Stimulated activated CD4-positive, alpha-beta T cell treated with anti-CD3 and anti-CD28 coated beads, Interleukin-2, amount 100 ng/mL, for 48 hours (primary cell): Measurements from ENCODE around the gene ZDHHC6.
A peak's percentile ranks its signal among the peaks of the same experiment; 100 is the strongest.
"Not testable (repeated sequence)": the region's sequence is repeated elsewhere in the genome, so short reads cannot be mapped to it uniquely, and the experiment has no call there.

Source experiments
- DNase-seq, 2 donors: peaks; one replicate each; pipeline ENCODE4 v3.0.0-alpha.2; 2020

Gene ZDHHC6

DNA sequence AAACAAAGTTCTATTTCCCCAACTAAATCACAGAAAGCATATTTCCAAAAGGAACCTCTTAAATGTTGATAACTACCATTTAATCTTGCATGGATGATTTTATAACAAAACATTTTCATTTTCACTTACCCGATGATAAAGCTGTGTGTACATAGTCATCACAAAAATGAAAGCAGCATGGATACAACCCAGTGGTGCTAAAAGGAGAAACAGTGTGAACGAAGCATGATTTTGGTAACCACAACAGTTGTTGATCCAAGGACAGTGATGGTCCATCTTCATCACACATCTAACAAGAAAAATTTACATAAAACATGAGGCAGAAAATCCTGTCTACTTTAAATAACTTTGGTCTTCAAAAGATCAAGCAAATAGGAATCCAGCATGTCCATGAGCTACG is 4.7 kb downstream of the ZDHHC6 start:
- DNase-seq, result no peak

DNA sequence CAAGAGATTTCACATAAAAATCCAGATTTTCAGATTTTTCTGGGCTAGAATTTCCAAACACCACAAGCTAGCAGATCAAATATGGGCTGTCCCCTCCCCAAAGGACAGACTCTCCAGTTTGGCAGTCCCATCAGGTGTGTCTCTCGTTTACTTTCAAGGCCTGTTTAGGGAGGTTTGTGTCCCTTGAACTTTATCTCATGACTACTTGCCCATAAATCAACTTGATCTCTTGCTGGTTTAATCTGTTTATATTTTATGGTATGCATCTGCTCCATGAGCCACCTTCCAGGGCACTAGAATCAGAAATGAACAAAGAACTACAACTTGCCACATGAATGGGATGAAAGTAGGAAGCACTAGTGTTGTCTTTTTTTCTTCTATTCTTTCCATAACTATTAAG is 5.2 kb downstream of the ZDHHC6 start:
- DNase-seq, result no peak

DNA sequence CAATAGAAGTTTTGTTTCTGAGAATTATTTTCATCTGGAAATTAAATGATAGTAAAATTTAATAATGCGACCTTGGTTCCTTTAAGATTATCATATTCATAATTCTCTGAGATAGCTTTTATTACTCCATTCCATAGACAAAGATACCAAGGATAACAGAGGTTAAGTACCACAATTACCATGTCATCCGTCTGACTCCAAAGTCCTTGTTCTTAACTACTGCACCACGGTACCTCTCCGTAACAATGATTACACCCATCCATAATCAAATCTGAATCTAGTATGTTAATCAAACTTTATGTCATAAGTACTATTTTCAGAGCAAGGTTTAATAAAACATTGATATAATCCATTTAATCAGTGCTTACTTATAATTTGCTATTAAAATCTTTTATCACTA is 8.4 kb downstream of the ZDHHC6 start:
- DNase-seq, result no peak

- DNase-seq, result no peak
Observed at GRCh38 chr10:112434988-112435619, 11.6 kb downstream of the ZDHHC6 start.

DNA sequence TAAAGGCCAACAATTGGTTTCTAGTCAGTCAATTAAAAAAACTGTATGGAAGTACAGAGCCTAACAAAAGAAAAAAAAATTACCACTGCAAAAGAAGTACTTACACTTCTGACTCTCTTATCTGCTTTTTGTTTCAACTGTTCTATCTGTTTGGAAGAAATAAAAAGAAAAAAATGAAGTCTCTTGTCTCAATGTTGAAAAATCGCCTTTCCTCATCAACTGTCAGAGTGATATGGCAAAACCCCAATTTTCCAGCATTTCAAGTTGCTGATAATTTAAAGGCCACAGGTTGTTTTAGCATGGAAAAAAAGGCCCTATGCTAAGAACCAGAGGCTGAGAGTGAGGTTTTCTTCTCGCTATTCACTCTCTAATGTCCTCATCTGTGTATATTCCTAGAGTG is 13.6 kb downstream of the ZDHHC6 start:
- DNase-seq, result no peak

DNA sequence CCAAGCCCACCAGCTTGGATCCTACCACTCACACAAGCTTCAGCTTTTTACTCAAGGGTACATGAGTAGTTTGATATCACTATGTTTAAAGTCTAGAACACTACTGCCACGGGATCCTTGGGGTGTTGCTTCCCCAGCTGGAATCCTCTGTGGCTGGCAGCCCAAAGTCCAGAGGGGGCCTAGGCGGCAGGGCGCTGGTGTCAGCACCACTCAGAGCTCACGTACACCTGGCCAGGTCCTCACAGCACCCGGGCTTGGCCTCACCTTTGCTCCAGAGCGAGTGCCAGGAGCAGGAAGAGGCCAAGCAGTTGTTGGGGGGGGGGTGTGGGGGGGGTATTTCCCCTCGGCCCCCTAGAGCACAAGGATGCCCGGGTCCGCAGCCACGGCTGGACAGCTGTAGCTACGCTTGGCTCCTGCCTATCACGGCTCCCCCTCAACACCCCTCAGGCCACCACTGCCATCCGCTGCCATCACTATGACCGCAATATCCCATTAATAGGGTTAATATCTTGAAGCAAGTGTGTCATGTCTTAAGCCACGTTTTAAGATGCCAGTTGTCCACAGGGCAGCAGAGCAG is 17.0 kb downstream of the ZDHHC6 start:
- no peak for DNase-seq

DNA sequence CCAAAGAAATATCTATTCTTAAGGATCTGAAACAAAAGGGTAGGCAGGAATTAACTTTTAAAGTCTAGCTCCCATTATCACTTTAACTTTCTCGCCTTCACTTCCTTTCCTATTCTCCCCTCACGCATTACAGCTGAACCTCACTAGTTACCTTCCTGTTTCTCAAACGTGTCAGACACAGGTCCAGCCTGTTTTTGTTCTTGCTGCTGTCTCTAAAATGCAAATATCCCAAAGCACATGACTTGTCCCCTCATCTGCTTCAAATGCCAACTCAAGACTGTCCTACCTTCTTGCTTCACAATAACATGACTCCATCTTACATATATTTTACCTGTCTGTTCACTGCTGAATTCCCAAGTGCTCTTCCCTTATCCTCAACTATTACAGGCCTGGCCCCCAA is 17.6 kb downstream of the ZDHHC6 start:
- DNase-seq, result no peak

DNA sequence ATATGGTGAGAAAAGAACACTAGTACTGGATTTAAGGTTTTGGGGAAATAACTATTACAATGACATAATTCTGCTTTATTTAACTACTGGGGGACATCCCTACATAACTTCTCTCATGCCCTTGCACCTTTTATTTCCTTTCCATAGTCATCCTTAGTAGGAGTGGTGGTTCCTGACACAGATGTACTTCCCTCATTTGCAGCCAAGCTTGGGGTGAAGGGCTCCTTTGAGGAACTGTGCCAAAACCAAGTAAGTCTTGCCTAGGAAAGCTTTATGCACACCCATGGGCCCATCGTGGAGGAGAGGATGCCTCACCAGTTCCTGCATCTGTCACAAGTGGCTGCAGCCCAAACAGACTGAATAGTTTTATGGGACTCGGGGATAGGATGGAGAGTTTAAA is 20.6 kb downstream of the ZDHHC6 start:
- no peak for DNase-seq

GRCh38 chr10:112424651-112425050 is 22.1 kb downstream of the ZDHHC6 start:
- DNase-seq, result no peak

GRCh38 chr10:112421731-112422130 is 25.0 kb downstream of the ZDHHC6 start:
- no peak for DNase-seq

DNA sequence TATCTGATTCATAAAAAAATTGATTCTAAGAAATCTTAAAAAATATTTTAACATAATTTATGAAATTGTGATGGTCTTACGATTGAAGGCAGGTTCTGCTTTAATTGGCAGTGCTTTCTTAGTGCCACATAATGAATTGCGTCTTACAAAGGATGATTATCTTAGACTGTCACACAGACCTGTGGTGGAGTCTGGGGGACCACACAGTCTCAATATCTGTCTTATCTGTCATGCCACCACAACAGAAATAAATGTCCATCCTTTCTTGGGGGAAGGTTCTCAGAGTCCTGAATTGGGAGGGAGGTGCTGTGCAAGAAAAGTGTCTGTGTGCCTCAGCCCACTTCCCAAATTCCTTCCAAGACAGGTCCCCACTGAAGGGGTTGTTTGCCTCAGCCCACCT is 34.0 kb downstream of the ZDHHC6 start:
- DNase-seq, result no peak

- no peak for DNase-seq
Observed at GRCh38 chr10:112409755-112410154, 37.0 kb downstream of the ZDHHC6 start.

DNA sequence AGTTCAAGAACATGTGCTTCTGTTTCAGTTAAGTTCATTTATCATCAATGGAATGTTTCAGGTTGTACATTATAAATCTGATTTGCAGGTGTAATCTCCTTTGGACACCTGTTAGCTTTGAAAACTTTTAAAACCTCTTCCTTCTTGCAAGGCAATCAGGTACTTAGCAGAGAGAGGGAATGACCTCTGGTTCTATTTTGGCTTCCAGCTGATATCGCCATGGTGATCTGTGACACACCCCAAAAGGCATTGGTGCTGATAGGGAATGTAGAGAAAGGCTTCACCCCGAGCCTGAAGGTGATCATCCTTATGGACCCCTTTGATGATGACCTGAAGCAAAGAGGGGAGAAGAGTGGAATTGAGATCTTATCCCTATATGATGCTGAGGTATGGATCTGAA is 37.4 kb downstream of the ZDHHC6 start:
- no peak for DNase-seq

- no peak for DNase-seq
Observed at GRCh38 chr10:112407696-112408095, 39.0 kb downstream of the ZDHHC6 start.

GRCh38 chr10:112406806-112407205 is 39.9 kb downstream of the ZDHHC6 start:
- not testable (repeated sequence) for DNase-seq

- no peak for DNase-seq
Observed at GRCh38 chr10:112404617-112405016, 42.1 kb downstream of the ZDHHC6 start.

DNA sequence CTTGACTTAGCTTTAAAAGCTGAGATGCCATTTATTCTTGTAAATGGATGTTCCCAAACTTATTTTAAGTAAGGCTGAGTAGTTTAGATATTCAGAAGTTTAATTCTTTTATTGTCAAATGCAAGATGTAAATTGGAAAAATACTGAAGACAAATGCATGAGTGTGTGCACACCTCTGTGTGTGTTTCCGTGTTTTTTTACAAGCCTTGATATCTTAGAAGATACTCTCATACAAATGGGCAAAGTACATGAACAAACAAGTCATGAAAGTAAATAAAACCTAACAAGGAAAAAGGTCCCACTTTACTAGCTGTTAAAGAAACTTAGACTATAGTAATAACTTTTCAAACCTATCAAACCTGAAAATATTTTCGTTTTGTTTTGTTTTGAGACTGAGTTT is 43.8 kb downstream of the ZDHHC6 start:
- DNase-seq, result no peak

- DNase-seq, result no peak
Observed at GRCh38 chr10:112397592-112397991, 49.1 kb downstream of the ZDHHC6 start.

DNA sequence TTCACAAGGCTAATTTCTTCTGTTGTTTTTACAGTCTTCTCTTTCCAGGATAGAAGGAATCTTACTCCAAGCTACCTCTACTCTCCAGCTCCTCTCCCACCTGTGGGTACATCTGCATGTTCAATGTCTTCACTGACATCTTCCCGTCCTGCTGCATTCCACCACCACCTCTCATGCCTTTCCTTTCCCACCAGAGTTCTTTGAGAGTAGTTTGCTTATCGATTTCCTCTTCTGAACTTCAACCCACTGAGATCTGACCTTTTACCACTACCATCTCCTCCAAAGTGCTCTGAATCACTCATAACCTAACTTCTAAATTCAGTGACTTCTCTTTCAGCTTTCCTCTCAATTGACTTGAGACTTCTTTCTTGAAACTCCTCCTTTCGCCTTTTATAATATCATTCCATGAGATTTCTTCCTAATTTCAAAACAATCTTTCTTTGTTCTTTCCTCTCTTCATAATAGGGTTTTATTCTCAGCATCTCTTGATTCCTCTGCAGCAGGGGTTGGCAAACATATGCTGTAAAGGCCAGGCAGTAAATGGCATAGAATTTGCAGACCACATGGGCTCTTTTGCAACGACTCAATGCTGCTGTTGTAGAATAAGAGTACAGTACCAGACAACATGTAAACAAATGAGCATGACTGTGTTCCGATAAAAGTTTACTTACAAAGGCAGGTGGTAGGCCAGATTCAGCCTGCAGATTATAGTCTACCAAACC is 50.7 kb downstream of the ZDHHC6 start:
- no peak for DNase-seq

GRCh38 chr10:112394475-112394875 is 52.2 kb downstream of the ZDHHC6 start:
- DNase-seq, result no peak

DNA sequence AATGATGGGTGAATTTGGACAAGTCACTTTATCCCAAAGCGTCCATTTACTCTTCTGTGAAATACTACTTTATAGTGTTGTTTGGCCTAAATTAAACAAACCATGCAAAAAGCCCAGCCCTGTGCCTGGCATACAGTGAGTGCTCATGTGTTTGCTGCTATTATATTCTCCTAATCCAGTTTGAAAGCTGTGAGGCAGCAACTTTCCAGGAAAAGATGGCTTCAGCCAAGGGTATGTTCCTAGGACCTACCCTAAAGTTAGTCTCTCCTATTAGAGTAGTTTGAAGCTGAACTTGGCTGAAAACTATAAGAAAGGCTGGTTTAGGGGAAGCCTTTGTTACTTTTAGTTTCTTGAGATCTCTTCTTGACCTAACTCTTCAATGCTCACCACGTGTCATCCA is 52.9 kb downstream of the ZDHHC6 start:
- DNase-seq, result no peak

GRCh38 chr10:112393341-112393740 is 53.4 kb downstream of the ZDHHC6 start:
- no peak for DNase-seq

DNA sequence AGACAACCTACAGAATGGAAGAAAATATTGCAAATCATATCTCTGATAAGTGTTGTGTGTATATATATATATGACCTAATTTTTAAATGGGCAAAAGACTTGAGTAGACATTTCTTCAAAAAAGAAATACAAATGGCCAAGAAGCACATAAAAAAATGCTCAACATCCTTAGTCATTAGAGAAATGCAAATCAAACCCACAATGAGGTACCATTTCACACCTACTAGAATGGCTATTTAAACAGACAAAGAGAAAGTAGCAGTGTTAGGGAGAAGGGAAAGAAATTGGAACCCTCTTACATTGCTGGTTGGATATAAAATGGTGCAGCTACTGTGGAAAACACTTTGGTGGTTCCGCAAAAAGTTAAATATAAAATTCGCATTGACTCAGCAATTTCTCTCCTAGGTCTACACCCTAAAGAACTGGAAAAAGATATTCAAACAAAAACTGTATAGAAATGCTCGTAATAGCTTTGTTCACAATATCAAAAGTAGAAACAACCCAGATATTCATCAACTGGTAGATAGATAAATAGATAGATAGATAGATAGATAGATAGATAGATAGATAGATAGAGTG is 56.5 kb downstream of the ZDHHC6 start:
- no peak for DNase-seq

GRCh38 chr10:112389271-112389822 is 57.4 kb downstream of the ZDHHC6 start:
- peak in 1 of 2 donors; percentile 42 for DNase-seq
